Measurements from ENCODE around the gene MYO1E.
A peak's percentile ranks its signal among the peaks of the same experiment; 100 is the strongest.
"Not testable (repeated sequence)": the region's sequence is repeated elsewhere in the genome, so short reads cannot be mapped to it uniquely, and the experiment has no call there.

MYO1E gene

GRCh38 chr15:59158701-59159034, 214.0 kb downstream of the MYO1E start:
- DNase-seq: no peak

DNA sequence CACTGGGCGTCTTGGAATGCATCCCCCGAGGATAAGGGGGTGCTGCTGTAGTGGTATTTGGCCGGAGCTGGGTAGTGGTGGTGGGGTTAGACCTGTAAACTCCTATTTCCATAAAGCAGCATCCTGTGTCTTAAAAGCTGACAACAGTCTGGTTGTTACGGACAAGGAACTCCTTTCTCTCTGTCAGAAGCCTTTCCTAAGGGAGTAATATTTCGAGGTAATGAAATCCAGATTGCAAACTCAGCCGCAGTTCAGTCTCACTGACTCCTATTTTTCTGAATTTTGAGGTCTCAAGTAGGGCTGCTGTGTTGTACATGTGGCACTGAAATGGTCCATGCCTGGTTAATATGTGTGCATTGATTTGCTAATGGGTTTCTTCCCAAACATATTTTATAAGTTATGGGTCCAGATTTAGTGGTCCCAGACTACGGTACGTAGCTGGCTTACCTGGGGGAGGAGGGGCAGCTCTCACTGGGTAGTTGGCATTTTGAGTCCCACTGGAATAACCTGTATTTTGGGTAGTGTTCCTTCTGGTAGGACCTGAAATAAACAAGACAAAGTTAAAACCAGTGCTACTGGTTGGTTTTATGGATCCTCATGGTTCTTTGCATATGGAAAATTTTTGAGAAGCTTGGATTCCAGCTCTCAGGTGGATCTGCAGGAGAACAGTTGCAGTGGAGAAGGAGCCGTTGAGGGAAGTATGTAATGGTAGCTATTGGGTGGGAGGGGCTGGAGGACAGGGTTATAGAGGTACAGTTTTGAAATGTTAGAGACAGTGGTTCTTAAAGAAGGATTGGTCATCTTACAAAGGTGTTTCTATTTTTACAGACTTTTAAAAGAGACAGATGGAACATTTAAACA, 214.6 kb downstream of the MYO1E start:
- no peak for DNase-seq

GRCh38 chr15:59157396-59157795, 215.3 kb downstream of the MYO1E start:
- no peak for DNase-seq

DNA sequence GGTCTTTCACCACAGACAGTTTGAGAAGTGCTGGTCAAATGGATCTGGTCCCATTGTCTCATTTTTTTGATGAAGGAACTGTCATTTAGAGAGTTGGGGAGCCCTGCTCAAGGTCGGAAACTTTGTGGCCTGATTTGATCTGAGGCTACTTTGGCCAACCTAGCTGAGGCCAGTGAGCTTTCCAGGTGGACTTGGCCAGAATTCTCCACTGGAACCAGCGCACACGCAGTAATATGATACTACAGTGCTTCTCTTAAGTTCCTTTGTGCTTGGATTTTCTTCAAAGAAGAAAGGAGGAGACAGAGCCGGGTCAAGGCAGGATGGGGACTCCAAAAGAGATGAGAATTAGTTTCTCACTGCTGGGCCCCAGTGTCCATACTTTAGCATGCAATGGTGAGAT, 217.2 kb downstream of the MYO1E start:
- no peak for DNase-seq

GRCh38 chr15:59154243-59154642, 218.4 kb downstream of the MYO1E start:
- DNase-seq: no peak

- no peak for DNase-seq
Measured at GRCh38 chr15:59153466-59153865, 219.2 kb downstream of the MYO1E start.

DNA sequence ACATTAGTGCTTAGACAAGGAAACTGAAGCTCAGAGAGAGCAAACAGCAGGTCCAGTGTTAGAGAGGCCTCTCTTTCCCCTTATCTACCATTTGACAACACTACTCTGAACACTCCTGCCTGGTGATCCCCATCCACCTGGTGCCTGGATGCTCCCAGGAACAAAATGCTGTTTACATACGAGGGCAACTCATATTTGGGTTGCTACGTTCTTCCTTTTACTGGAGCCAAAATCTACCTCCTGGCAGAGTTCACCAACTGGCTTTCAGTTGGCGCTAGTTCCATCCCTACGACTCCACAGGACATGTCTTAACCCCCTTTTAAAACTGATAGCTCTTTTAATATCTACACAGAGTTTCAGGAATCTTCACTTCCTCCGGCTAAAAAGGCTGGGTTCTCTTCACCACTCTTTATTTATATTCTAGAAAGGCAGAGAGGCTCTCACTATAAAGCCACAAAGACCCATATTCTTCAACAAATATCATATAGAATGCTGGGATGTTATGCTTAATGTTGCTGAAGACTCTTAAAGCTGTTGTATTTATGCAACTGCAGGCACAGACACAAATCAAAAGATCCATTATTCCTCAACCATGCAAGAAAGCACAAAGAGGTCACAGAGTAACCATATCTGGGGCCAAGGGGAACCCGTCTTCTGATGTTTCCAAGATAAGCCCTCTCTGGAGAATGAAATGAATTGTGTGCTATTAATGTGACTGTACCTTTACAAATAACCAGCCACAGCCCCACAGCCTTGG, 219.8 kb downstream of the MYO1E start:
- no peak for DNase-seq

DNA sequence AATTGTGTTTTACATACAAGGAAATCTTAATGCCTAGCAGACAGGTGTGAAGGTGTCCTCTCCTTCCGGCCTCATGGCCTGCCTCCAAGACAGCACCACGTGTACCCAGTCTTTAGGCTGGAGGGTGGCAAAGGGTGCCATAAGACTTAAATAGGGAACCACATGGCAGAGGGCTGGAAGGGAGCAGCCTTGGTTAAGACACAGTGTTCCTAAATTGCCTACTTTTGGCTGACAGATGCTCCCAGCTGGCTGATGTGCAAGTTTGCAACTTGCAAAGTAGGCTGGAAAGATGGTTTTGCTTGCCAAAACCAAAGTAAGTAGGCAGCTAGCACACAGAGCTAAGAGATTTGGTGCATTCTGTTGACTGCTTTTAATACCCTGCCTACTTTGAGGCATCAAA, 222.5 kb downstream of the MYO1E start:
- no peak for DNase-seq

GRCh38 chr15:59148153-59148833, 224.4 kb downstream of the MYO1E start:
- DNase-seq: no peak

DNA sequence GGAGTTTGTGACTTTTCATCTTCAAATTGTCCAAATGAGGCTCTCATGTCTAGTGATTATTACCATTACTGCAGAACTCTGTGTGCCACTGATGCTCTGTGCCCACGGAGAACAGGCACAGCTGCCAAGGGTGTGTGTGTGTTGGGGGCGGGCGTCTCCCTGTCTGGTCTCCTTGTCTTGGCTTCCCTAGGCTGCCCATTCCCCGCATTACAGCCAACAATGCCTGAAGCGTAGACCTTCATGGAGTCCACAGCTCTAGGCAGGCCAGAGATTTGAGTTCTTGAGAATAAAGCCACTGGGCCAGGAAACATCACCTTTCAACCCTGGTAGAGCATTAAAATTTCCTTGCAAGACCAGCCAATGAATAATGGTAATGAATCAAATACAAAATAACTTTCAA, 225.0 kb downstream of the MYO1E start:
- DNase-seq: no peak

GRCh38 chr15:59144594-59144993, 228.1 kb downstream of the MYO1E start:
- not testable (repeated sequence) for DNase-seq

- no peak for DNase-seq
Measured at GRCh38 chr15:59143281-59143680, 229.4 kb downstream of the MYO1E start.

GRCh38 chr15:59140422-59141226, 232.0 kb downstream of the MYO1E start:
- no peak for DNase-seq

DNA sequence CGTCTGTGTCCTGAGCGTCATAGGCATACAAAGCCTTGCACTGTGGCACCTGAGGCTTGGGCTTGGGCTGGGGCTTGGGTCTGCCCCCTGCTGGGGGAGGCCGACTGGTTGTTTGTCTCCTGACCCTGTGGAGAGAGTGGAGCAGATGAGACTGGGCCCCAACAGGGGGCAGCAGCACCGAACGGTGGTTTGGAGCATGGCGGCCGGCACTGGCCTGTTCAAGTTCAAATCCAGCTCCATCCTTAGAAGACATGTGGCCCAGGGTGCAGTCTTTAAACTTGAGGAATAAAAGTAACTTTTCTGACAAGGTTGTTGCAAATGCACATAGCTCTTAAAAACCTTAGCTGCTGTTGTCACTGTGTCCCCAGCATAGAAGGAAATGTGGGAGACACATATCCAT, 234.4 kb downstream of the MYO1E start:
- peak; percentile 47 for DNase-seq

- no peak for DNase-seq
Measured at GRCh38 chr15:59137566-59137965, 235.1 kb downstream of the MYO1E start.

GRCh38 chr15:59133929-59134427, 238.7 kb downstream of the MYO1E start:
- DNase-seq: no peak

DNA sequence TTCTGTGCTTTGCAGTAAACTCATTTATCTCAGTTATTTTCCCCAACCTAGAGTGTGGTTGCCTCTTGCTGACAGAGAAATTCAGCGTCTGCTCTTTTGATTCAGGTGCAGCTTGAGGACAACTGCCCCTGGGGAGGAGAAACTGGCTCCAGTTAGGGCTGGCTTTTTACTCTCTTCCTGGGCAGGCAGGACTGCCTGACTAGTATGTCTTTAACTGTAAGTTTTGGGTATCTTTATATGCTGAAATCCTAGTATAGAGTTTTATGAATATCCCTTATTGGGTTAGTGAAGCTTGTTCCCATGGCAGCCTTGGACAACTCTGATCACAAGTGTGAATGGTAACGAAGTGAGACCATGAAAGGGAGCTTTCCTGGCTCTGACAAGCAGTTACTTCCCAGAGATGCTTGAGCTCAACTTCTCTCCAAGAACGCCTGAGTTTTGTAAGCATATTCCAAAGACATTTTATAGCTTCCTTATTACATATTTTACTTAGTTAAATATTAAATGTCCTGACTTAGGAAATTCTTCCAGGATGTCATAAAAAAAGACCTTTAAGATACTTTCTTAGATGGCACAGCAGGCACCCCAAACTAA, 240.6 kb downstream of the MYO1E start:
- DNase-seq: no peak

GRCh38 chr15:59131456-59131855, 241.2 kb downstream of the MYO1E start:
- no peak for DNase-seq

DNA sequence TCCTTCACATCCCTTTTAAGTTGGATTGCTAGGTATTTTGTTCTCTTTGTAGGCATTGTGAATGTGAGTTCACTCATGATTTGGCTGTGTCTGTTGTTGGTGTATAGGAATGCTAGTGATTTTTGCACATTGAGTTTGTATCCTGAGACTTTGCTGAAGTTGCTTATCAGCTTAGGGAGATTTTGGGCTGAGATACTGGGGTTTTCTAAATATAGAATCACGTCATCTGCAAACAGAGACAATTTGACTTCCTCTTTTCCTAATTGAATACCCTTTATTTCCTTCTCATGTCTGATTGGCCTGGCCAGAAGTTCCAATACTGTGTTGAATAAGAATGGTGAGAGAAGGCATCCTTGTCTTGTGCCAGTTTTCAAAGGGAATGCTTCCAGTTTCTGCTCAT, 245.4 kb downstream of the MYO1E start:
- not testable (repeated sequence) for DNase-seq

DNA sequence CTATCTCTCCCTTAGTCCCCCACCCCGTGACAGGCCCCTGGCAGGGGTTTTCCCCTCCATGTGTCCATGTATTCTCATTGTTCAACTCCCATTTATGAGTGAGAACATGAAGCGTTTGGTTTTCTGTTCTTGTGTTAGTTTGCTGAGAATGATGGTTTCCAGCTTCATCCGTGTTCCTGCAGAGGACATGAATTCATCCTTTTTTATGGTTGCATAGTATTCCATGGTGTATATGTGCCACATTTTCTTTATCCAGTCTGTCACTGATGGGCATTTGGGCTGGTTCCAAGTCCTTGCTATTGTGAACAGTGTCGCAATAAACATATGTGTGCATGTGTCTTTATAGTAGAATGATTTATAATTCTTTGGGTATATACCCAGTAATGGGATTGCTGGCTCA, 247.0 kb downstream of the MYO1E start:
- not testable (repeated sequence) for DNase-seq

GRCh38 chr15:59124261-59124660, 248.4 kb downstream of the MYO1E start:
- no peak for DNase-seq

GRCh38 chr15:59120937-59121336, 251.7 kb downstream of the MYO1E start:
- no peak for DNase-seq
